H9 (cell line): ENCODE data around the gene SLC35D3. TPM values are rescaled to one million over a fixed set of nuclear protein-coding genes. Genes with fewer than 3 reads are reported as not detected.

ENCODE experiments used
- DNase-seq: peaks from one replicate; pipeline ENCODE4 v3.0.0-alpha.2; 2017
- H2AFZ ChIP-seq: one replicate; pipeline ENCODE4 v1.6.1; 2013; ENCODE audit warnings: mild to moderate bottlenecking, low read length, control low read depth, moderate library complexity
- H2AK5ac ChIP-seq: 2 replicates; pipeline ENCODE4 v1.6.1; 2013; ENCODE audit warnings: low read length, control low read depth, mixed read lengths; ENCODE audit not compliant: insufficient read length
- H2BK120ac ChIP-seq: one replicate; pipeline ENCODE4 v1.6.1; 2013; ENCODE audit warnings: low read depth, mild to moderate bottlenecking, low read length, control low read depth, inconsistent platforms; ENCODE audit not compliant: poor library complexity, severe bottlenecking
- H2BK12ac ChIP-seq: 2 replicates; pipeline ENCODE4 v1.6.1; 2013; ENCODE audit warnings: low read length, control low read depth, mixed read lengths, low read depth; ENCODE audit not compliant: insufficient read length
- H2BK15ac ChIP-seq: 2 replicates; pipeline ENCODE4 v1.6.1; 2013; ENCODE audit warnings: low read depth, low read length, control low read depth
- H2BK20ac ChIP-seq: one replicate; pipeline ENCODE4 v1.6.1; 2013; ENCODE audit warnings: low read depth, mild to moderate bottlenecking, low read length, control low read depth, inconsistent platforms; ENCODE audit not compliant: poor library complexity, severe bottlenecking
- H2BK5ac ChIP-seq: 2 replicates; pipeline ENCODE4 v1.6.1; 2013; ENCODE audit warnings: low read length, control low read depth, mixed read lengths; ENCODE audit not compliant: insufficient read length
- H3K14ac ChIP-seq: 2 replicates; pipeline ENCODE4 v1.6.1; 2013; ENCODE audit warnings: low read length, control low read depth; ENCODE audit not compliant: insufficient read depth
- H3K18ac ChIP-seq: 2 replicates; pipeline ENCODE4 v1.6.1; 2013; ENCODE audit warnings: low read depth, mild to moderate bottlenecking, mixed read lengths, low read length, control low read depth; ENCODE audit not compliant: insufficient read length
- H3K23ac ChIP-seq: 2 replicates; pipeline ENCODE4 v1.6.1; 2013; ENCODE audit warnings: low read length, control low read depth, mixed read lengths, low read depth; ENCODE audit not compliant: insufficient read length
- H3K23me2 ChIP-seq: 2 replicates; pipeline ENCODE4 v1.6.1; 2013; ENCODE audit warnings: low read depth, mild to moderate bottlenecking, mixed read lengths, low read length, control low read depth; ENCODE audit not compliant: insufficient read length, poor library complexity, severe bottlenecking
- H3K27ac ChIP-seq: 2 replicates; pipeline ENCODE4 v1.5.1; 2013; ENCODE audit warnings: low read length, control low read depth, mixed read lengths, low read depth; ENCODE audit not compliant: insufficient read length
- H3K27me3 ChIP-seq: 2 replicates; pipeline ENCODE4 v1.6.1; 2013; ENCODE audit warnings: low read length, control low read depth, inconsistent platforms; ENCODE audit not compliant: insufficient read depth
- H3K4ac ChIP-seq: 2 replicates; pipeline ENCODE4 v1.6.1; 2013; ENCODE audit warnings: low read depth, mild to moderate bottlenecking, control low read depth, inconsistent platforms, low read length, moderate library complexity
- H3K4me1 ChIP-seq: 2 replicates; pipeline ENCODE4 v1.6.1; 2013; ENCODE audit warnings: low read length, control low read depth, inconsistent platforms; ENCODE audit not compliant: insufficient read depth
- H3K4me2 ChIP-seq: 2 replicates; pipeline ENCODE4 v1.6.1; 2013; ENCODE audit warnings: low read length, control low read depth, mixed read lengths; ENCODE audit not compliant: insufficient read length, insufficient read depth
- H3K56ac ChIP-seq: 2 replicates; pipeline ENCODE4 v1.6.1; 2013; ENCODE audit warnings: low read depth, mild to moderate bottlenecking, mixed read lengths, low read length, control low read depth; ENCODE audit not compliant: insufficient read length
- H3K79me1 ChIP-seq: 2 replicates; pipeline ENCODE4 v1.6.1; 2013; ENCODE audit warnings: low read depth, mild to moderate bottlenecking, moderate library complexity, low read length, control low read depth, inconsistent platforms; ENCODE audit not compliant: insufficient read depth, poor library complexity, severe bottlenecking
- H3K79me2 ChIP-seq: 2 replicates; pipeline ENCODE4 v1.6.1; 2013; ENCODE audit warnings: low read length, control low read depth, inconsistent platforms; ENCODE audit not compliant: insufficient read depth
- H3K9ac ChIP-seq: 2 replicates; pipeline ENCODE4 v1.6.1; 2013; ENCODE audit warnings: low read length, control low read depth, mixed read lengths; ENCODE audit not compliant: insufficient read length; ENCODE audit errors: extremely low read depth
- H3K9me3 ChIP-seq: one replicate; pipeline ENCODE4 v1.6.1; 2013; ENCODE audit warnings: low read depth, low read length, inconsistent platforms; ENCODE audit not compliant: control insufficient read depth
- H3T11ph ChIP-seq: one replicate; pipeline ENCODE4 v1.6.1; 2013; ENCODE audit warnings: mild to moderate bottlenecking, low read length, control low read depth, inconsistent platforms
- H4K20me1 ChIP-seq: one replicate; pipeline ENCODE4 v1.6.1; 2013; ENCODE audit not compliant: control insufficient read depth, insufficient read length, insufficient read depth
- H4K5ac ChIP-seq: 2 replicates; pipeline ENCODE4 v1.6.1; 2013; ENCODE audit warnings: low read depth, mild to moderate bottlenecking, mixed read lengths, low read length, control low read depth; ENCODE audit not compliant: insufficient read length
- H4K8ac ChIP-seq: replicated peaks from 2 replicates; pipeline ENCODE4 v1.6.1; 2013; ENCODE audit warnings: low read length, control low read depth, mixed read lengths, low read depth; ENCODE audit not compliant: insufficient read length
- H4K91ac ChIP-seq: 2 replicates; pipeline ENCODE4 v1.6.1; 2013; ENCODE audit warnings: low read depth, mild to moderate bottlenecking, moderate library complexity, mixed read lengths, low read length, control low read depth; ENCODE audit not compliant: insufficient read length
- H3K27ac Mint-ChIP-seq, 3 experiments: 2 replicates in 2 of 3; 3 replicates in 1 of 3; pipeline ENCODE4 v1.8.0; 2020 to 2021; ENCODE audit warnings: mixed read lengths in 3 of 3, mild to moderate bottlenecking in 1 of 3, moderate library complexity in 1 of 3
- H3K27me3 Mint-ChIP-seq: 2 replicates; pipeline ENCODE4 v1.8.0; 2021; ENCODE audit warnings: low read depth, mild to moderate bottlenecking, moderate library complexity, mixed read lengths
- H3K36me3 Mint-ChIP-seq, 3 experiments: 2 replicates in 2 of 3; 3 replicates in 1 of 3; pipeline ENCODE4 v1.8.0; 2020 to 2021; ENCODE audit warnings: low read depth in 3 of 3, mixed read lengths in 3 of 3; ENCODE audit not compliant: insufficient read depth in 1 of 3
- H3K4me1 Mint-ChIP-seq, 2 experiments: 2 replicates each; pipeline ENCODE4 v1.8.0; 2020; ENCODE audit warnings: mixed read lengths in 2 of 2
- H3K4me3 Mint-ChIP-seq, 2 experiments: 2 replicates in 1 of 2; 3 replicates in 1 of 2; pipeline ENCODE4 v1.8.0; 2020 to 2021; ENCODE audit warnings: mild to moderate bottlenecking in 2 of 2, mixed read lengths in 2 of 2, moderate library complexity in 1 of 2
- H3K9me3 Mint-ChIP-seq, 2 experiments: 2 replicates in 1 of 2; 3 replicates in 1 of 2; pipeline ENCODE4 v1.8.0; 2020; ENCODE audit warnings: mild to moderate bottlenecking in 2 of 2, mixed read lengths in 2 of 2, moderate library complexity in 1 of 2
- CTCF ChIP-seq: fragments of 200-600 bp; sonication (generic); conservative IDR thresholded peaks from 3 replicates; pipeline ENCODE4 v1.8.0; 2021; ENCODE audit warnings: antibody characterized with exemption, mild to moderate bottlenecking
- whole genome bisulfite sequencing: extraction: QIAGEN DNeasy Blood & Tissue Kit; methylation state at CpG from one replicate; pipeline ENCODE4 v1.1.7; 2013; ENCODE audit warnings: missing lambda C conversion rate, low lambda C conversion rate, mixed read lengths; ENCODE audit not compliant: insufficient read length; ENCODE audit errors: extremely low coverage; 5-methylcytosine and 5-hydroxymethylcytosine counted together
- total RNA-seq: library from RNA; stranded (reverse); gene quantifications from 2 replicates; pipeline ENCODE4 v1.2.1, GENCODE V29; 2021

Gene SLC35D3
- total RNA-seq, 1 experiment from 2014 or later, result 0.17 TPM

DNA sequence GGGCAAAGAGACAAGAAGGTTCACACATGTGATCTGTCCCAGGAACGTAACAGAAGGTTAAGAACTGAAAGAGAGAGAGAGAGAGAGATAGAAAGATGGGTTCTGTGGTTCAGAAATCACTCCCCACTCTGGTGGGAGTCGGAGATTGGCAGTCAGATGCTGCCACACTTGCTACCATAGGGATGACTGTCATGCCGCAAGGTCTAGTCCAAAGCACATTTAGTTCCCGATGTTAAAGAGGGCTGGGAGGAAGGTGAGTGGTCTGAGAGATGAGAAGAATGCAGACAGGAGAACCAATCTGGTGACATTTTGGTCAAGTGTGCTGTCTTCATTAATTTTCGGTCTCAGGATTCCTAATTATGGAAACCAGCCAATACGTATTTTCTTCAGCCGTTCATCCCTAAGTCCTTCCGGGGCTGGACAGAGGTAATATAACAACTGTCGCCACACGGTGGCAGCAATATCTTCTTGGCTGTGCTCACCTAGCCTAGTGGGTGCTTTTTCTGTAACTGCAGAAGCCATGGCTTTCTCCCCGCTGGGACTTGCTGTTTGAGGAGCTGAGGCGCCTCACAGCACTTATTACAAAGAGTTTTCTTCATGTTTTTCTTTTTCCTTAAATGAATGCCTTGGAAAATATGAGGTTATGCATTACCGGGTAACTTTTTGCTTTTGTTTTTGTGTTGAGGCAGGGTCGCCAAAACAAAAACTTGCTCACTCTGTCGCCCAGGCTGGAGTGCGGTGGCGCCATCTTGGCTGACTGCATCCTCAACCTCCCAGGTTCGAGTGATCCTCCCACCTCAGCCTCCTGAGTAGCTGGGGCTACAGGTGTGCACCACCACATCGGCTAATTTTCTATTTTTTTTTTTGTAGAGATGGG is 46.0 kb downstream of the SLC35D3 start:
- H2BK5ac ChIP-seq, result no peak overlapping the region
- H2AK5ac ChIP-seq, result no peak overlapping the region
- no peak overlapping the region for H3K4me2 ChIP-seq
- H2BK120ac ChIP-seq, result no peak overlapping the region
- peak; percentile 84 for DNase-seq
- H3K27me3 ChIP-seq, result no peaks in the 10 kb centered on the region
- Mint-ChIP-seq H3K4me3 (no peak overlapping the region), H3K27ac (no peak overlapping the region; a peak in 1 of 7 replicates), H3K4me1 (peaks cover 0 to 8% of the 10 kb centered on the region in 2 experiments; a peak in 2 of 4 replicates), H3K9me3 (no peaks in the 10 kb centered on the region), H3K36me3 (peaks cover 0 to 3% (median 0%) of the 10 kb centered on the region in 3 experiments; a peak in 2 of 7 replicates), H3K27me3 (no peaks in the 10 kb centered on the region; the same call in 1 of the 2 replicates)
- H3K23ac ChIP-seq, result no peak overlapping the region
- H4K8ac ChIP-seq, result no peak overlapping the region
- H2BK12ac ChIP-seq, result no peak overlapping the region
- H3K56ac ChIP-seq, result no peak overlapping the region
- no peak overlapping the region for H3K27ac ChIP-seq
- H3K4me1 ChIP-seq, result peaks cover 3% of the 10 kb centered on the region
- no peak overlapping the region for H4K5ac ChIP-seq
- H3K23me2 ChIP-seq, result no peaks in the 10 kb centered on the region
- H2BK20ac ChIP-seq, result no peak overlapping the region
- H3K9ac ChIP-seq, result no peak overlapping the region
- no peak overlapping the region for H3K14ac ChIP-seq
- H3K9me3 ChIP-seq, result no peaks in the 10 kb centered on the region
- H3T11ph ChIP-seq, result no peak overlapping the region
- H3K18ac ChIP-seq, result no peak overlapping the region
- H3K4ac ChIP-seq, result no peak overlapping the region
- H2BK15ac ChIP-seq, result no peak overlapping the region
- no peaks in the 10 kb centered on the region for H3K79me2 ChIP-seq
- no peaks in the 10 kb centered on the region for H3K79me1 ChIP-seq
- no CpG with 5 or more reads among the region's 19 CpGs for WGBS
- H4K91ac ChIP-seq, result no peak overlapping the region
- peak; percentile 78 for TF ChIP-seq CTCF
- H4K20me1 ChIP-seq, result no peaks in the 10 kb centered on the region
- H2AFZ ChIP-seq, result no peak overlapping the region
